NCI-H345 treated with DMSO at 0.1 percent for 48 hours (cell line): Measurements from ENCODE around the gene SIRT4.
A peak's percentile ranks its signal among the peaks of the same experiment; 100 is the strongest.
"Not testable (repeated sequence)": the region's sequence is repeated elsewhere in the genome, so short reads cannot be mapped to it uniquely, and the experiment has no call there.

ENCODE experiments used
- DNase-seq: peaks from one replicate; lab custom pipeline; 2025; ENCODE audit not compliant: unreplicated experiment; lab: John Stamatoyannopoulos, UW

Gene SIRT4

DNA sequence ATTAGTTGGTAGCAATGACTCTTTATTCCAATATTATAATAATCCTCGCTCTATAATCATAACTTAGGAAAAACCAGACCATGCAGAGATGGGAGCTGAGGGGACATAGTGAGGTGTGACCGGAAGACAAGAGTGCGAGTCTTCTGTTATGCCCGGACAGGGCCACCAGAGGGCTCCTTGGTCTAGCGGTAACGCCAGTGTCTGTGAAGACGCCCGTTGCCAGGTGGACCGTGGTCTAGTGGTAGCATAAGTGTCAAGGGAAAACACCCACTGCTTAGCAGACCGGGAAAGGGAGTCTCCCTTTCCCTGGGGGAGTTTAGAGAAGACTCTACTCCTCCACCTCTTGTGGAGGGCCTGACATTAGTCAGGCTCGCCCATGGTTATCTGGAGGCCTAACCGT, 33.3 kb downstream of the SIRT4 start:
- peak; percentile 2 for DNase-seq

DNA sequence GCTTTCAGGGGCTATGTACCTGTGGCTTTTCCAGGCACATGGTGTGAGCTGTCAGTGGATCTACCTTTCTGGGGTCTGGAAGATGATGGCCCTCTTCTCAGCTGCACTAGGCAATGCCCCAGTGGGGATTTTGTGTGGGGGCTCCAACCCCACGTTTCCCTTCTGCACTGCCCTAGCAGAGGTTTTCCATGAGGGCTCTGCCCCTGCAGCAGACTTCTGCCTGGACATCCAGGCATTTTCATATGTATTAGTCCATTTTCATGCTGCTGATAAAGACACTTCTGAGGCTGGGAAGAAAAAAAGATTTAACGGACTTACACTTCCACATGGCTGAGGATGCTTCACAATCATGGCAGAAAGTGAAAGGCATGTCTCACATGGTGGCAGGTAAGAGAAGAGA, 34.3 kb downstream of the SIRT4 start:
- not testable (repeated sequence) for DNase-seq

GRCh38 chr12:120337730-120338129, 35.6 kb downstream of the SIRT4 start:
- no peak for DNase-seq

DNA sequence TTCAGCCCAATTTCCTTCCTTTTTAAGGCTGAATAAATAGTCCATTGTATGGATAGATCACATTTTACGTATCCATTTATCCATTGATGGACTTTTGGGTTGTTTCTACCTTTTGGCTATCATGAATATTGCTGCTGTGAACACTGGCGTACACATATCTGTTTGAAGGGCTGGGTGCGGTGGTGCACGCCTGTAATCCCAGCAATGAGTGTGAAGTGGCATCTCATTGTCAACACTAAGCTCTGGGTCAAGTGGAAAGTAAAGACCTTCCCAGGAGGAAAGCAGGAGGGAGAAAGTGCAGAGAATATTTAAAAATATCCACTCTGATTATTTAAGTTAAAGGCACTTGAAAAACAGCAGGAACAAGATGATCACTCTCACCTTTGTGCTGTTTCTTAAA, 37.1 kb downstream of the SIRT4 start:
- DNase-seq, result no peak

GRCh38 chr12:120342175-120343038, 40.3 kb downstream of the SIRT4 start:
- DNase-seq, result no peak

DNA sequence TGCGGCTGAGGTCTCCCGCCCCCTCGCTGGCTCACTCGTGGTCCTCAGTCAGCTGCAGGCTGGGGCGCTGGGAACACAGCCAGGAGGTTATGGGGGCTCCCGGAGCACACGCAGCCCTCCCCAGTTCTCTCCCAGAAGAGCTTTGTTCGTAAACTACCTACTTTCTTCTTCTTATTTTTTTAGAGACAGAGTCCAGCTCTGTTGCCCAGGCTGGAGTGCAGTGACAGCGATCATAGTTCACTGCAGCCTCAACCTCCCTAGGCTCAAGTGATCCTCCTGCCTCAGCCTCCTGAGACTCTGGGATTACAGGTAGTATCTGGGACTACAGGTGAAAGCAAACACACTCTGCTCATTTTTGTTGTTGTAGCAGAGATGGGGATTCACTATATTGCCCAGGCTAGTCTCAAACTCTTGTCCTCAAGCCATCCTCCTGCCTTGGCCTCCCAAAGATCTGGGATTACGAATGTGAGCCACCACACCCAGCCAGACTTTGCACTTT, 41.0 kb downstream of the SIRT4 start:
- DNase-seq, result no peak

GRCh38 chr12:120343692-120344091, 41.6 kb downstream of the SIRT4 start:
- DNase-seq, result no peak

GRCh38 chr12:120346031-120346430, 43.9 kb downstream of the SIRT4 start:
- DNase-seq, result no peak

DNA sequence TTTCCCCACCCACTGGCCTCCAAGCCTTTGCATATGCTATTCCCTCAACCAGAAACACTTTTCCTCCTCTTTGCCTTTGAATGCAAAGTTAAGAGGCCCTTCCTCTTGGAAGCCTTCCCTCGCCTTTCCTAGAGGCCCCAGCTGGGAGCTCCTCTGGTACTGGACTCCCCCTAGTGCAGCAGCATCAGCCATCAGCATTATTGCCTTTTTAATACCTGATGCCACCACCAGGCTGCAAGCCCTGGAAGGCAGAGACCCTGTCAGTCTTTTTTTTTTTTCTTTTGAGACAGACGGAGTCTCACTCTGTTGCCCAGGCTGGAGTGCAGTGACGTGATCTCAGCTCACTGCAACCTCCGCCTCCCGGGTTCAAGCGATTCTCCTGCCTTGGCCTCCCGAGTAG, 44.6 kb downstream of the SIRT4 start:
- DNase-seq, result no peak

DNA sequence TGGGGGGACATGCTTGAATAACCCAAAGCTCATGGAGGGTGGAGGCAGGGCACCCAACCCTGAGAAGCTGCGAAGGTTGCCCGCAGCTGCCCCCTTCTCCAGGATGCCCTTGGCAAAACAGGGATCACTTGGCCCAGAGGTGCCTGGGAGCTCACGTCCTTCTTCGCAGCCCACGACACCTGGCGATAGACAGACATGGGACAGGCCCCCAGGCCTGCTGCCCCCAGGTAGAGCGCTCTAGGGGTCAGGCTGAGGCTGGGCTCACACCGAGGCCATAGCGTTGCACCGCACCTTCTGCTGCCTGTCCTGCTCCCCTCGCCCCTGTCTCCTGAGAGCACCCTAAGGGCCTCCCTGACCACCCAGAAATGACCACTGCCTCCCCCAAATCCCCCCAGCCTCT, 45.6 kb downstream of the SIRT4 start:
- DNase-seq, result no peak

DNA sequence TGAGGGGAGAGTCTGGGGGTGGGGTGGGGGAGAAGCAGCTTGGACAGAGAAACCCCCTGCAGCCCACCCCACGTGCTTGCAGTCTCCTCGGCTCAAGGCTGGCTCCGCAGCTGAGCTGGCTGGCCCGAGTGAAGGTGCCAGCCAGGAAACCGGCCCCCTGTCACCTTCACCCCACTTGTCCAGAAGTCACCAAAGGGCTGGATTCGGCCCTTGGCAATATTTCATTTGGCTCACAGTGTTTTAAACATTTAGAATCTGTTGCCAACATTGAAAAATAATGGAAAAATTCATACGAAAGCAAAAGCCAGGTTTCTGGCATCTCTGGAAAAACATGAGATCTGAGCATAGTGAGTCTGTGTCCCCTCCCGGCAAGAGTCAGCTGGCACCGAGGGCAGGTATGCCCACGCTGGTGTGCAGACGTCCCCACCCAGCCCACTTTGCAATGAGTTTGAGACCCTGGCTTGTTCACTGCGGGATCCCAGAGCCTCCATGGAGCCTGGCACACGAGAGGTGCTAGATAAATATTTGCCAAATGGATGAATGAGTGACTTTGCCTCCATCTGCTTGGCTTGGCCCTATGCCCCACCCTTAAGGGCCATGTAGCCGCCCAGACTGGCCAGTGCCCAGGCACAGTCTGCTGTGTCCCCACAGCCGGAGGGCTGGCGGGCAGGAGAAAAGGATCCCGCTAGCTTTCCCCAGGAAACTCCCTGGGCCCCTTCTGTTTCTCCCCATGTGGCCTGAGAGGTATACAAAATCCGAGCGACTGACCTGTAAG, 48.6 kb downstream of the SIRT4 start:
- DNase-seq, result peak; percentile 12

DNA sequence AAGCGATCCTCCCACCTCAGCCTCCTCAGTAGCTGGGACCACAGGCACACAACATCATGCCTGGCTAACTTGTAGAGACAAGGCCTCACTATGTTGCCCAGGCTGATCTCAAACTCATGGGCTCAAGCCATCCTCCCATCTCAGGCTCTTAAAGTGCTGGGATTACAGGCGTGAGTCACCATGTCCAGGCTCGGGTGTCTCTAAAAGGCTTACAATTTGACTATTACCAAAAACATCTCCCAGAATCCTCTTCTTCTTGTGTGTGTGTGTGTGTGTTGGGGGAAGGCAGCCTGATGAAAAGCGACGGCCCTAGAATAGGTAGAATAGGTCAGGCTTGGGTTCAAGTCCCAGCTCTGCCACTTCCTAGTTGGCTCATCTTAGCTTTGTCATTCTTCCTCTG, 50.0 kb downstream of the SIRT4 start:
- no peak for DNase-seq

DNA sequence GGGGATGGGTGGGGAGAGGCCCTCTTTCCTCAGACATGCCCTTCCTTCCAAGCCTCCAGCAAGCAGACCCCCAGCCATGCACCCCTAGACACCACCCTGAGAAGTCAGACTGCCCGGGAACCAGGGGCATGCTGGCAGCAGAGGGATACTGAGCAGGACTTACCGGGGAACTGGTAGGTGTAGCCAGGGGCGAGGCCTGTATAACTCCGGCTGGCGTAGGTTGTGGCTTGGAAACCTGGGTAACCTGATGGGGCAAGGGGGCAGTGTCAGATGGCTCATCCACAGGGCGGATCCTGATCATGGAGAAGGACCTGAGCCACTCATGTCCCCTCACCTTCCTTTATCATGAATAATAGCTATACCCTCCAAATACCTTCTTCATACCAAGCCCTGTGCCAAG, 51.0 kb downstream of the SIRT4 start:
- DNase-seq, result no peak

DNA sequence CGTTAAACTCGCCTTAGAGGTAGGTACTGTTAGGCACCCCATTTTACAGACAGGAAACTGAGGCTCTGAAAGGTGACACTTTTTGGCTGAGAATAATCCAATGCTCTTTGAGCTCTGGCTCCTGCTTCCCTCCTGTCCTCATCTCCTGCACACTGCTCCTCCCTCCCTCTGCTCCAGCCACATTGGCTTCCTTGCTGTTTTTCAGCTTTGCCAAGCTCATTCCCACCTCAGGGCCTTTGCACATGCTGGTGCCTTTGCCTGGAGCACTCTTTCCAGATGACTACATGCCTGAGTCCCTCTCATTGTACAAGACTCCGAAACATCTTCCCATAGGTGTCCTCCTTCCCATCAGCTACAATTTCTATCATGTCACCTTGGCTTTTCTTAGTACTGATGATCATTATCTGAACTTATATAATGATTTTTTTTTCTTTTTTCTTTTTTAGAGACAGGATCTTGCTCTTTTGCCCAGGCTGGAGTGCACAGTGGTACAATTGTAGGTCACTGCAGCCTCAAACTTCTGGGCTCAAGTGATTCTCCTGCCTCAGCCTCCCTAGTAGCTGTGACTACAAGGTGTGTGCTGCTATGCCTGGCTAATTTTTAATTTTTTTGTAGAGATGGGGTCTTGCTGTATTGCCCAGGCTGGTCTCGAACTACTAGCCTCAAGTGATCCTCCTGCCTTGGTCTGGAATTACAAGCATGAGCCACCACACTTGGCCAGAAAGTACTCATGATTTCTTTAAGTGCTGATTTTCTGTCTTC, 51.6 kb downstream of the SIRT4 start:
- DNase-seq, result no peak

DNA sequence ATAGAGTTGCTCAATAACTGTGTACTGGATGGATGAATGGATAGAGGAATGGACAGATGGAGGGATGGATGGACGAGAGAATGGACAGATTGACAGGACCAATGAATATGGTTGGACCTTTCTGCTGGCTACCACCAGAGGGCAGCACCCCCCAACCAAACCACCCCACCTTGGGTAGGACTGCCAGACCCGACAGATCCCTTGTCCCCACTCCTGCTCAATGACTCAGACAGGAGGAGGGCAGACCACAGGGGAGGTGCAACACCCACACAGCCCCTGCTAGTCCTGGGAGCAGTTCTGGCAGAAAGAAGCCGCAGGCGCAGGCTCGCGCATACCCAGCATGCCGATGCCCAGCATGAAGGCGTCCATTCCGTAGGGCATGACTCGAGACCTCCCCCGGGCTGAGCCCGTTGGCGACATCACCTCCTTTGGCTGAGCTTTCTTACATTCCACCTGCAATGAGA, 54.5 kb downstream of the SIRT4 start:
- peak; percentile 19 for DNase-seq

- DNase-seq, result no peak
Observed at GRCh38 chr12:120357104-120357503, 55.0 kb downstream of the SIRT4 start.

DNA sequence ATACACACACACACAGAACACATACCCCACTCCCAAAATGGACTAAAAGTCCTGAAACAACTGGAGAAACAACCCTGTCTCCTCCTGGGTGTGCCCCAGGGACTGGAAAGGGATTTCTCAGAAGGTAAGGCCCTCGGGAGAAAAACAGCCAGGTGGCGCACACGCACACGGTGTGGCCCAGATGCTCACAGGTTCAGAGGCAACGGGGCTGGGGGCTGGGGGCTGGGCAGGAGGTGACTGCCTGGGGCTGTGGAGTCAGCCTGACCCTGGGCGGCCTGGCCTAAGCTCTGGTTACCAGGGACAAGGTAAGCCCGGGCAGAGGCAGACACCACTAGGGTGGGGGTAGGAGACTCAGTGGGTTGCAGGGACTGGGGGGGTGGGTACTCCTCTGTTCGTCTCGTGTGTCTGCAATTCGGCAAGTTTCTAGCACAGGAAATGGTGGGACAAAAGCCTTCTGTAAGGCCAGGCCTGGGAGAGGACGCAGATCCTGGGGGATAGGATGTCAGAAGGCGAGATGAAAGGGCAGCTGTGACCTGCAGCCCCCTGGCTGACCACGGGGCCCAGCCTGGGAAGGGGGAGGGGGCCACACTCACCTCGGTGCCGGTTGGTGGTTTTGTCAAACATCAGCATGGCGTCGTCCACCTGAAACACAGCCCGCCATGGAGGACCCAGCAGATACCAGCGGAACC, 56.4 kb downstream of the SIRT4 start:
- DNase-seq, result no peak

GRCh38 chr12:120359128-120359527, 57.0 kb downstream of the SIRT4 start:
- no peak for DNase-seq

GRCh38 chr12:120361506-120362208, 59.5 kb downstream of the SIRT4 start:
- DNase-seq, result peak; percentile 82
